Lower leg skin (tissue), 3 donors: Measurements from ENCODE around the gene CAMP.

Source experiments
- CTCF ChIP-seq, 3 donors: fragments of 450-650 bp; IDR thresholded peaks; one replicate each; pipeline ENCODE4 v1.5.1; 2016; ENCODE audit warnings: antibody characterized with exemption in 3 of 3, mild to moderate bottlenecking in 3 of 3, moderate library complexity in 2 of 3
- POLR2A ChIP-seq, 2 donors: fragments of 450-650 bp; IDR thresholded peaks; one replicate each; pipeline ENCODE4 v1.6.1; 2016 to 2017; ENCODE audit warnings: antibody characterized with exemption in 2 of 2, mild to moderate bottlenecking in 1 of 2, moderate library complexity in 1 of 2

- no peak for TF ChIP-seq CTCF (IDR thresholded peaks at IDR 0.05)
- TF ChIP-seq POLR2A (IDR thresholded peaks at IDR 0.05) = no peak
Observed at GRCh38 chr3:48256557-48256956, 33.3 kb downstream of the CAMP start.
